GM12878 (cell line): ENCODE data around the gene TSPAN31. TPM values are rescaled to one million over a fixed set of nuclear protein-coding genes. Genes with fewer than 3 reads are reported as not detected.

ENCODE experiments used
- ATAC-seq: fragments of 200-7000 bp; cut with Tn5 transposase; 3 replicates; pipeline ENCODE4 v1.9.1; 2020; ENCODE audit warnings: mild to moderate bottlenecking, moderate library complexity
- BruUV-seq: library from RNA; stranded (reverse); fragments of 400-500 nt; replicated peaks from 2 replicates; lab custom pipeline; 2021; lab: Mats Ljungman, UMichigan
- CTCF ChIA-PET: fragments of 300-600 bp; sonication (Branson Sonifier 250); formaldehyde crosslinking; extraction: SDS; loops from one replicate; lab custom pipeline; 2021; ENCODE audit warnings: inconsistent platforms; lab: Yijun Ruan, JAX
- POLR2A ChIA-PET: fragments of 350-600 bp; formaldehyde crosslinking; extraction: SDS; loops from one replicate; lab custom pipeline; 2021; ENCODE audit warnings: inconsistent platforms; lab: Charles Lee
- RAD21 ChIA-PET: fragments of 300-600 bp; sonication (Branson Sonifier 250); formaldehyde crosslinking; loops from one replicate; lab custom pipeline; 2023; ENCODE audit warnings: antibody characterized with exemption; ENCODE audit not compliant: unreplicated experiment; lab: Charles Lee
- SMC1A ChIA-PET: fragments of 300-600 bp; sonication (Branson Sonifier 250); formaldehyde crosslinking; loops from one replicate; lab custom pipeline; 2023; ENCODE audit not compliant: unreplicated experiment, uncharacterized antibody; lab: Charles Lee
- DNase-seq: peaks from one replicate; pipeline ENCODE4 v3.0.0-alpha.2; 2011; ENCODE audit warnings: low read depth, low spot score
- FAIRE-seq: peaks from 3 replicates; lab custom pipeline; 2011; peaks lifted over from hg19 to GRCh38; lab: Jason Lieb, UNC
- H2AFZ ChIP-seq: 2 replicates; pipeline ENCODE4 v1.6.0; 2011; ENCODE audit warnings: low read depth, low read length, control low read depth; ENCODE audit not compliant: control insufficient read depth
- H3K27ac ChIP-seq: 2 replicates; pipeline ENCODE4 v1.5.1; 2011; ENCODE audit warnings: control low read depth; ENCODE audit not compliant: control insufficient read depth, insufficient read depth
- H3K27me3 ChIP-seq, 2 experiments: replicated peaks in 1 of 2; 2 replicates each; pipeline versions ENCODE4 v1.6.0 to v1.6.1; 2011; ENCODE audit warnings: low read length in 1 of 2; ENCODE audit not compliant: control insufficient read depth in 2 of 2, insufficient read depth in 2 of 2
- H3K36me3 ChIP-seq, 2 experiments: 2 replicates each; pipeline ENCODE4 v1.5.1; 2011; ENCODE audit warnings: low read length in 1 of 2; ENCODE audit not compliant: control insufficient read depth in 2 of 2, insufficient read depth in 2 of 2
- H3K4me1 ChIP-seq: 2 replicates; pipeline ENCODE4 v1.6.1; 2011; ENCODE audit warnings: mild to moderate bottlenecking, low read length, moderate library complexity, mixed read lengths; ENCODE audit not compliant: control insufficient read depth, insufficient read depth
- H3K4me2 ChIP-seq: 2 replicates; pipeline ENCODE4 v1.6.0; 2011; ENCODE audit warnings: control low read depth; ENCODE audit not compliant: control insufficient read depth, insufficient read depth
- H3K4me3 ChIP-seq: fragments of 200-600 bp; sonication (generic); 2 replicates; pipeline ENCODE4 v1.5.1; 2016
- H3K79me2 ChIP-seq: 2 replicates; pipeline ENCODE4 v1.6.0; 2011; ENCODE audit warnings: low read length; ENCODE audit not compliant: control insufficient read depth, insufficient read depth
- H3K9ac ChIP-seq: 2 replicates; pipeline ENCODE4 v1.8.0; 2011; ENCODE audit warnings: low read length, control low read depth, mixed read lengths; ENCODE audit not compliant: control insufficient read depth, insufficient read depth
- H3K9me3 ChIP-seq: replicated peaks from 3 replicates; pipeline ENCODE4 v1.5.1; 2011; ENCODE audit warnings: mild to moderate bottlenecking, low read length; ENCODE audit not compliant: control insufficient read depth, insufficient read depth
- H4K20me1 ChIP-seq: 2 replicates; pipeline ENCODE4 v1.6.0; 2011; ENCODE audit not compliant: control insufficient read depth, insufficient read depth
- BRCA1 ChIP-seq: IDR thresholded peaks from 2 replicates; pipeline ENCODE4 v1.6.1; 2011; ENCODE audit warnings: low read depth, low read length, improper control_type of control experiment
- HDGF ChIP-seq: fragments of 450-650 bp; IDR thresholded peaks from 2 replicates; pipeline ENCODE4 v1.6.1; 2016; ENCODE audit warnings: antibody characterized with exemption
- KDM1A ChIP-seq: fragments of 200-600 bp; sonication (generic); IDR thresholded peaks from 2 replicates; pipeline ENCODE4 v1.6.1; 2016; ENCODE audit warnings: borderline replicate concordance
- NFXL1 ChIP-seq: fragments of 450-650 bp; IDR thresholded peaks from 2 replicates; pipeline ENCODE4 v1.6.1; 2017; ENCODE audit warnings: antibody characterized with exemption, mild to moderate bottlenecking, borderline replicate concordance
- NFYA ChIP-seq: IDR thresholded peaks from 2 replicates; pipeline ENCODE4 v1.6.1; 2011; ENCODE audit warnings: low read depth, mild to moderate bottlenecking, low read length, improper control_type of control experiment, borderline replicate concordance
- RCOR1 ChIP-seq: conservative IDR thresholded peaks from 2 replicates; pipeline ENCODE4 v1.6.1; 2012; ENCODE audit warnings: low read depth, low read length, improper control_type of control experiment
- SMC3 ChIP-seq: IDR thresholded peaks from 2 replicates; pipeline ENCODE4 v1.6.1; 2011; ENCODE audit warnings: low read length, improper control_type of control experiment, borderline replicate concordance
- SUZ12 ChIP-seq: fragments of 200-600 bp; sonication (generic); IDR thresholded peaks from one replicate; pipeline ENCODE4 v1.6.1; 2018; ENCODE audit warnings: antibody characterized with exemption, mild to moderate bottlenecking; ENCODE audit not compliant: unreplicated experiment
- YBX1 ChIP-seq: fragments of 450-650 bp; IDR thresholded peaks from 2 replicates; pipeline ENCODE4 v1.6.1; 2016; ENCODE audit warnings: antibody characterized with exemption
- ZNF207 ChIP-seq: fragments of 450-650 bp; IDR thresholded peaks from 2 replicates; pipeline ENCODE4 v1.6.1; 2014; ENCODE audit warnings: antibody characterized with exemption, mild to moderate bottlenecking, borderline replicate concordance
- ZNF384 ChIP-seq: IDR thresholded peaks from 2 replicates; pipeline ENCODE4 v1.6.1; 2012; ENCODE audit warnings: low read depth, mild to moderate bottlenecking, low read length, improper control_type of control experiment, borderline replicate concordance
- WGBS: methylation state at CpG from one replicate; pipeline ENCODE4 v1.1.6; 2016; ENCODE audit warnings: low lambda C conversion rate; ENCODE audit not compliant: insufficient replicate concordance, insufficient coverage; ENCODE audit errors: missing lambda C conversion rate; 5-methylcytosine and 5-hydroxymethylcytosine counted together
- in situ Hi-C: fragments of 300-500 bp; cut with MboI; formaldehyde crosslinking; loops from 9 replicates; pipeline ENCODE4 v1.14.3; 2018; ENCODE audit warnings: mixed read lengths
- intact Hi-C: fragments of 100-400 bp; cut with micrococcal nuclease; formaldehyde crosslinking; loops from one replicate; pipeline ENCODE4 v1.14.2; 2022; ENCODE audit not compliant: unreplicated experiment
- polyA plus RNA-seq, 11 experiments: library from polyadenylated mRNA; depleted of rRNA in 4 of 11; unstranded in 6 of 11; stranded (reverse) in 5 of 11; fragments of >200 nt; fragmentation: Nextera tagmentation in 4 of 11; fragmentation: Illumina TruSeq in 1 of 11; extraction: Ambion mirVana in 4 of 11; extraction: Trizol in 1 of 11; gene quantifications; 1 replicate in 1 of 11; 2 replicates in 10 of 11; pipeline versions ENCODE4 v1.2.1 to v1.2.3, GENCODE V29; 2011 to 2016; ENCODE audit warnings: inconsistent platforms in 2 of 11, missing spikeins in 2 of 11, low read depth in 1 of 11
- total RNA-seq, 4 experiments: library from RNA; depleted of rRNA in 3 of 4; stranded (reverse); fragments of >200 nt in 3 of 4; fragmentation: Illumina TruSeq in 1 of 4; extraction: Trizol in 1 of 4; gene quantifications; 2 replicates each; pipeline versions ENCODE4 v1.2.1 to v1.2.3, GENCODE V29; 2013 to 2021
- TF ChIP-seq, protein P1 (sequence below): IDR thresholded peaks from 2 replicates; pipeline ENCODE4 v1.6.1; 2011; ENCODE audit warnings: low read depth, low read length, improper control_type of control experiment, borderline replicate concordance

Gene TSPAN31
- total and polyA plus RNA-seq, 10 of the 15 experiments (the other 5 are each of a cell fraction or from before 2014, with no cell fraction given): 11.8 to 32.2 (median 24.7) TPM

DNA sequence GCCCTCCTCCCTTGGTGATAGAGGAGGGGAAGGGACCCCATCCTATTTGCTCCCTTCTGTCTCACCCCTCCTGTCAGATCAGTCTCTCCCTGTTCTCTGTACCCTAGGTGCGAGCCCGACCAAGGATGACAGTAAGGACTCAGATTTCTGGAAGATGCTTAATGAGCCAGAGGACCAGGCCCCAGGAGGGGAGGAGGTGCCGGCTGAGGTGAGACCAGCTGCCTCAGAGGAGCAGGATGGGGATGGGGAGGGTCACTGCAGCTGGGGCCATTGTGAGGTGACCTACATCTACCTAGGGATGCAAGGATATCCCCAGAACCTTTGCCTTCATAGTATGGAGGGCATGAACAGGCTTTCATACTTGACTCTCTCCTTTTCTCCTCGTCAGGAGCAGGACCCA, 28.5 kb upstream of the TSPAN31 start:
- POLR2A ChIA-PET: interaction anchor here (0.5 kb wide), 1 partner anchor 293 kb away, joined by 5 read pairs; no protein-coding TSS in a partner anchor
- no peak overlapping the region for H2AFZ ChIP-seq

DNA sequence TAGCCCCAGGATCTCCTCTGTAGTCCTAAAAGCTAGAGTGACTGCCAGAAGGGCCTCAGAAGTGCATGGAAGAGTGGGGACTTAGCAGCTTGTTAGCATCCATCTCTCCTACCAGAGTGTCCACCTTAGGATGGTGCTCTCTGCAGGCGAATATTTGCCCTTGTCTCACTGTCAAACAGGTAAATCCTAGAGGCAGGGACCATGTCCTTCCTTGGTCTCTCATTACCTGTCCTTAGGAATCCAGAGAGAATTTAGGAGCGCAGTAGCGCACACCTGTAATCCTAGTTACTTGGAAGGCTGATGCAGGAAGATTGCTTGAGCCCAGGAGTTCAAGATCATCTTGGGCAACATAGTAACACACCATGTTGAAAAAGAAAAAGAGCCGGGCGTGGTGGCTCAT, 27.7 kb upstream of the TSPAN31 start:
- Histone ChIP-seq H3K4me1 (no peaks in the 10 kb centered on the region), H3K4me3 (no peak overlapping the region), H3K27me3 (no peaks in the 10 kb centered on the region), H3K9me3 (no peaks in the 10 kb centered on the region), H3K4me2 (no peak overlapping the region), H3K36me3 (peaks cover 14 to 23% of the 10 kb centered on the region in 2 experiments), H4K20me1 (no peaks in the 10 kb centered on the region), H3K9ac (no peak overlapping the region), H3K79me2 (no peaks in the 10 kb centered on the region), H3K27ac (no peak overlapping the region), H2AFZ (no peak overlapping the region)
- no peak for FAIRE-seq
- RAD21 ChIA-PET: no interaction called here
- in situ Hi-C loops (no loop called here), intact Hi-C loops (no loop called here)
- no peak for DNase-seq
- WGBS: 96% methylated on average over 5 of the region's 5 CpGs
- CTCF ChIA-PET: interaction anchor here (0.7 kb wide), 1 partner anchor 39 kb away, joined by 3 read pairs; no protein-coding TSS in a partner anchor
- POLR2A ChIA-PET: no interaction called here
- no peak for ATAC-seq
- SMC1A ChIA-PET: no interaction called here
- TF ChIP-seq RCOR1 (no peak), ZNF384 (no peak), ZNF207 (no peak), NFYA (no peak), HDGF (no peak), SMC3 (no peak), SUZ12 (no peak), YBX1 (no peak), NFXL1 (no peak)
- TF ChIP-seq, protein P1, sequence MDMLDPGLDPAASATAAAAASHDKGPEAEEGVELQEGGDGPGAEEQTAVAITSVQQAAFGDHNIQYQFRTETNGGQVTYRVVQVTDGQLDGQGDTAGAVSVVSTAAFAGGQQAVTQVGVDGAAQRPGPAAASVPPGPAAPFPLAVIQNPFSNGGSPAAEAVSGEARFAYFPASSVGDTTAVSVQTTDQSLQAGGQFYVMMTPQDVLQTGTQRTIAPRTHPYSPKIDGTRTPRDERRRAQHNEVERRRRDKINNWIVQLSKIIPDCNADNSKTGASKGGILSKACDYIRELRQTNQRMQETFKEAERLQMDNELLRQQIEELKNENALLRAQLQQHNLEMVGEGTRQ: no peak
- BruUV-seq: no TSS peak

More for the DNA sequence above, 28.5 kb upstream of the TSPAN31 start:
- Histone ChIP-seq H3K4me3 (no peak overlapping the region), H3K36me3 (peaks cover 11 to 23% of the 10 kb centered on the region in 2 experiments), H3K27ac (no peak overlapping the region), H3K27me3 (no peaks in the 10 kb centered on the region), H3K9ac (no peak overlapping the region), H3K9me3 (no peaks in the 10 kb centered on the region), H3K79me2 (no peaks in the 10 kb centered on the region), H3K4me2 (no peak overlapping the region), H3K4me1 (no peaks in the 10 kb centered on the region), H4K20me1 (no peaks in the 10 kb centered on the region)
- BruUV-seq: no TSS peak
- in situ Hi-C loops (no loop called here), intact Hi-C loops (no loop called here)
- SMC1A ChIA-PET: no interaction called here
- ATAC-seq (no peak), DNase-seq (no peak), FAIRE-seq (no peak)
- RAD21 ChIA-PET: no interaction called here
- TF ChIP-seq BRCA1 (no peak), KDM1A (no peak)
- CTCF ChIA-PET: interaction anchor here (0.7 kb wide), 1 partner anchor 38 kb away, joined by 3 read pairs; no protein-coding TSS in a partner anchor
- WGBS: 100% methylated on average over 4 of the region's 4 CpGs
